ENCODE measurements around the gene GRIN1. TPM values are rescaled to one million over a fixed set of nuclear protein-coding genes. Genes with fewer than 3 reads are reported as not detected.
"Not testable (repeated sequence)": the region's sequence is repeated elsewhere in the genome, so short reads cannot be mapped to it uniquely, and the experiment has no call there.

The GRIN1 gene
- total and polyA plus RNA-seq, 2 donors = 0.18 to 0.19 TPM

DNA sequence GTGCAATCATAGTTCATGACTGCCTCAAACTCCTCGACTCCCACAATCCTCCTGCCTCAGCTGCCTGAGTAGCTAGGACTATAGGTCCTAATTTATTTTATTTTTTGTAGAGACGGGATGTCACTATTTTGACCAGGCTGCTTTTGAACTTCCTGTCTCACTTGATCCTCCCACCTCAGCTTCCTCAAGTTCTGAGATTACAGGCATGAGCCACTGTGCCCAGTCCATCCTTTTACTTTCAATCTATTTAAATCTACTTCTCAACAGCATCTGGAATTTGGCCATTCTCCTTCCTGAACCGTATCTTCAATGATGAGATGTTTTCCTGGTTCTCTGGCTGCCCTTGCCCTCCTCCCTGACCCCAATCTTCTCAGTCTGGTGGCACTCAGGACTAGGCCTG, 12.2 kb upstream of the GRIN1 start:
- Histone ChIP-seq H3K27me3 (ENCODE audit: control insufficient read depth in 2 of 2, insufficient read depth in 1 of 2, low read length in 1 of 2) (peaks cover 0 to 25% of the 10 kb centered on the region in 2 donors), H3K9me3 (ENCODE audit: control insufficient read depth in 2 of 2, insufficient read depth in 1 of 2, low read length in 1 of 2) (peaks cover 0 to 9% of the 10 kb centered on the region in 2 donors), H3K36me3 (ENCODE audit: control insufficient read depth in 2 of 2, insufficient read depth in 2 of 2, low read length in 1 of 2) (no peaks in the 10 kb centered on the region), H3K4me1 (ENCODE audit: control insufficient read depth in 2 of 2, insufficient read depth in 2 of 2, low read length in 2 of 2) (peaks cover 38 to 54% of the 10 kb centered on the region in 2 donors), H3K27ac (ENCODE audit: low read depth in 1 of 2, low read length in 1 of 2) (peak overlapping the region; percentile 1 to 71), H3K4me3 (ENCODE audit: low read length in 2 of 2) (no peak overlapping the region)
- DNase-seq (ENCODE audit: low read depth in 6 of 9, low spot score in 9 of 9) = no peak
- WGBS = 44% methylated on average over 3 of the region's 3 CpGs

- peak overlapping the region; percentile 51 to 78 for H3K4me3 ChIP-seq (ENCODE audit: low read length in 2 of 2)
- 13% methylated on average over 24 of the region's 24 CpGs for WGBS
- peak overlapping the region; percentile 69 to 72 for H3K27ac ChIP-seq (ENCODE audit: low read depth in 1 of 2, low read length in 1 of 2)
- peaks cover 0 to 9% of the 10 kb centered on the region in 2 donors for H3K9me3 ChIP-seq (ENCODE audit: control insufficient read depth in 2 of 2, insufficient read depth in 1 of 2, low read length in 1 of 2)
- DNase-seq (ENCODE audit: low read depth in 6 of 9, low spot score in 9 of 9) = peak in 3 of 9 donors; percentile 24 to 81 (median 58)
- H3K4me1 ChIP-seq (ENCODE audit: control insufficient read depth in 2 of 2, insufficient read depth in 2 of 2, low read length in 2 of 2) = peaks cover 33 to 48% of the 10 kb centered on the region in 2 donors
- H3K36me3 ChIP-seq (ENCODE audit: control insufficient read depth in 2 of 2, insufficient read depth in 2 of 2, low read length in 1 of 2) = no peaks in the 10 kb centered on the region
- peaks cover 0 to 29% of the 10 kb centered on the region in 2 donors for H3K27me3 ChIP-seq (ENCODE audit: control insufficient read depth in 2 of 2, insufficient read depth in 1 of 2, low read length in 1 of 2)
Measured at GRCh38 chr9:137127301-137128157, 11.4 kb upstream of the GRIN1 start.

- peaks cover 31 to 42% of the 10 kb centered on the region in 2 donors for H3K4me1 ChIP-seq (ENCODE audit: control insufficient read depth in 2 of 2, insufficient read depth in 2 of 2, low read length in 2 of 2)
- peak overlapping the region; percentile 69 to 72 for H3K27ac ChIP-seq (ENCODE audit: low read depth in 1 of 2, low read length in 1 of 2)
- peaks cover 0 to 9% of the 10 kb centered on the region in 2 donors for H3K9me3 ChIP-seq (ENCODE audit: control insufficient read depth in 2 of 2, insufficient read depth in 1 of 2, low read length in 1 of 2)
- H3K36me3 ChIP-seq (ENCODE audit: control insufficient read depth in 2 of 2, insufficient read depth in 2 of 2, low read length in 1 of 2) = no peaks in the 10 kb centered on the region
- peak in 1 of 9 donors; percentile 46 for DNase-seq (ENCODE audit: low read depth in 6 of 9, low spot score in 9 of 9)
- 43% methylated on average over 19 of the region's 19 CpGs for WGBS
- peaks cover 0 to 34% of the 10 kb centered on the region in 2 donors for H3K27me3 ChIP-seq (ENCODE audit: control insufficient read depth in 2 of 2, insufficient read depth in 1 of 2, low read length in 1 of 2)
- peak overlapping the region; percentile 51 to 78 for H3K4me3 ChIP-seq (ENCODE audit: low read length in 2 of 2)
Measured at GRCh38 chr9:137128158-137128861, 10.6 kb upstream of the GRIN1 start.

DNA sequence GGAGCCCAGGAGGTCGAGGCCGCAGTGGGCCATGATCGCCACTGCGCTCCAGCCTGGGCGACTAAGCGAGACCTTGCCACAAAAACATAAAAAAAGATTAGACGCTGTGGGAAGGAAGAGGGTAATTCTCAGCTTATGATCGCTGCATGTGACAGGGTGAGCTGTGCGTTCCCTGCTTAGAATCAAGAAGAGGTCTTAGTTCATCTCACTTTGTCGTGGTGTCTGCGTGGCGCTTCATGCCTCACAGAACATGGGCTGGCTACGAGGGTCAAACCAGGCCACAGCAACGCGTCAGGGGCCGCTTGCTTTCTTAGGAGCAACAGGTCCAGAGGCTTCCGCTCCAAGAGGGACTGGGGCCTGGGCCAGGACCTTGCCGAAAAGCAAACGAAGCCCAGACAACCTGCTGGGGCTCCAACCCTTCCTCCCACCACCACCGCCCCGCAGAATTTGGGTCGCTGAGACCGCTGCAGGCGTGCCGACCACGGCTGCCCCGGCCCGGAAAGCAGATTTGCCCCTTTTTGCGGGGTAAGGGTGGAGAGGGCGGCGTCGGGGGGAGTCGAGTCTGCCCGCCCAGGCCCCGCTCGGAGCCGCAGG, 10.0 kb upstream of the GRIN1 start:
- H3K27me3 ChIP-seq (ENCODE audit: control insufficient read depth in 2 of 2, insufficient read depth in 1 of 2, low read length in 1 of 2) = peaks cover 0 to 38% of the 10 kb centered on the region in 2 donors
- peak overlapping the region; percentile 66 to 78 for H3K4me3 ChIP-seq (ENCODE audit: low read length in 2 of 2)
- WGBS = 29% methylated on average over 37 of the region's 37 CpGs
- peak overlapping the region; percentile 65 to 72 for H3K27ac ChIP-seq (ENCODE audit: low read depth in 1 of 2, low read length in 1 of 2)
- H3K36me3 ChIP-seq (ENCODE audit: control insufficient read depth in 2 of 2, insufficient read depth in 2 of 2, low read length in 1 of 2) = no peaks in the 10 kb centered on the region
- peaks cover 0 to 9% of the 10 kb centered on the region in 2 donors for H3K9me3 ChIP-seq (ENCODE audit: control insufficient read depth in 2 of 2, insufficient read depth in 1 of 2, low read length in 1 of 2)
- DNase-seq (ENCODE audit: low read depth in 6 of 9, low spot score in 9 of 9) = peak in 1 of 9 donors; percentile 37
- H3K4me1 ChIP-seq (ENCODE audit: control insufficient read depth in 2 of 2, insufficient read depth in 2 of 2, low read length in 2 of 2) = peaks cover 28 to 35% of the 10 kb centered on the region in 2 donors

GRCh38 chr9:137129456-137130175, 9.3 kb upstream of the GRIN1 start:
- Histone ChIP-seq H3K36me3 (ENCODE audit: control insufficient read depth in 2 of 2, insufficient read depth in 2 of 2, low read length in 1 of 2) (no peaks in the 10 kb centered on the region), H3K27me3 (ENCODE audit: control insufficient read depth in 2 of 2, insufficient read depth in 1 of 2, low read length in 1 of 2) (peaks cover 0 to 43% of the 10 kb centered on the region in 2 donors), H3K9me3 (ENCODE audit: control insufficient read depth in 2 of 2, insufficient read depth in 1 of 2, low read length in 1 of 2) (peaks cover 0 to 9% of the 10 kb centered on the region in 2 donors), H3K4me3 (ENCODE audit: low read length in 2 of 2) (peak overlapping the region; percentile 66 to 78), H3K27ac (ENCODE audit: low read depth in 1 of 2, low read length in 1 of 2) (peak overlapping the region; percentile 47 to 72), H3K4me1 (ENCODE audit: control insufficient read depth in 2 of 2, insufficient read depth in 2 of 2, low read length in 2 of 2) (peaks cover 25 to 33% of the 10 kb centered on the region in 2 donors)
- under 1% methylated on average over 86 of the region's 86 CpGs for WGBS
- DNase-seq (ENCODE audit: low read depth in 6 of 9, low spot score in 9 of 9) = peak; percentile 70 to 92 (median 75)

DNA sequence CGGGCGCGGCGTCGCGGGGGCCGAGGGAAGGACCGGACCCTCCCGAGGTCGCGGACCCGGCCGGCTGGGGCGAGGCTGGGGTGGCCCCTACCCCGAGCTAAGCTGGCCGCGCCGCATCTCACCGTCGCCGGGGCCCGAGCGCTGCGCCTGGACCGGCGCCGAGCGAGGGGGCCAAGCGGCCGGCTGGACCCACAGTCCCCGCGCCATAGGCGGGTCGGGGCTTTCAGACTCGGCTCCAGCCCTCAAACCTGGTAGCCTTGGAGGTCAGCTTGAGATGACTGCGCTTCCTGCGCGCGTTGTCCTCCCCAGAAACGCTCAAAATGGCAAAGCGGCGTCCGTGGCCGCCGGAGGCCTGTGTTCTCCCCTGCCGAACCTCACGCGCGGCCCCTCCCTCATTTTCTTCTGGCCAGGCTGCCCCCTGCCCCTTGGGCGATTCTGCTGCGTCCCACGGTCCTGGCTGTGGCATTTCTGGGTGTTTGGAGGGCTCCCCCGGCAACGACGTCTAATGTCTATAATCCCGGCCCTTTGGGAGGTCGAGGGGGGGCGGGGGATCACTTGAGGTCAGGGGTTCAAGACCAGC, 8.7 kb upstream of the GRIN1 start:
- DNase-seq (ENCODE audit: low read depth in 6 of 9, low spot score in 9 of 9) = no peak
- peak overlapping the region in 1 of 2 donors; percentile 72 for H3K27ac ChIP-seq (ENCODE audit: low read depth in 1 of 2, low read length in 1 of 2)
- H3K36me3 ChIP-seq (ENCODE audit: control insufficient read depth in 2 of 2, insufficient read depth in 2 of 2, low read length in 1 of 2) = no peaks in the 10 kb centered on the region
- H3K27me3 ChIP-seq (ENCODE audit: control insufficient read depth in 2 of 2, insufficient read depth in 1 of 2, low read length in 1 of 2) = peaks cover 0 to 49% of the 10 kb centered on the region in 2 donors
- 7% methylated on average over 58 of the region's 58 CpGs for WGBS
- H3K4me3 ChIP-seq (ENCODE audit: low read length in 2 of 2) = peak overlapping the region; percentile 66 to 78
- peaks cover 0 to 9% of the 10 kb centered on the region in 2 donors for H3K9me3 ChIP-seq (ENCODE audit: control insufficient read depth in 2 of 2, insufficient read depth in 1 of 2, low read length in 1 of 2)
- H3K4me1 ChIP-seq (ENCODE audit: control insufficient read depth in 2 of 2, insufficient read depth in 2 of 2, low read length in 2 of 2) = peaks cover 25 to 33% of the 10 kb centered on the region in 2 donors

DNA sequence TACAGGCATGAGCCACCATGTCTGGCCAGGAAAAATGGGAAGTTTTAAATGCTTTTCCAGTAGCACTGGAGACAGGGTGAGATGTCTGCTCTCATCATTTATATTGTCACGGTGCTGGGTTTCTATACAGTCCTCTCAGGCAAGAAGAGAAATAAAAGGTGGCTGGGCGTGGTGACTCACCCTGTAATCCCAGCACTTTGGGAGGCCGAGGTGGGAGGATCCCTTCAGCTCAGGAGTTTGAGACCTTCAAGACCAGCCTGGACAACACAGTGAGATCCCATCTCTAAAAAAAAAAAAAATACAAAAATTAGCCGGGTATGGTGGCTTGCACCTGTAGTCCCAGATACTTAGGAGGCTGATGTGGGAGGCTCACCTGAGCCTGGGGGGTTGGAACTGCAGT, 4.8 kb upstream of the GRIN1 start:
- H3K4me3 ChIP-seq (ENCODE audit: low read length in 2 of 2) = no peak overlapping the region
- DNase-seq (ENCODE audit: low read depth in 6 of 9, low spot score in 9 of 9) = no peak
- peaks cover 1 to 27% of the 10 kb centered on the region in 2 donors for H3K9me3 ChIP-seq (ENCODE audit: control insufficient read depth in 2 of 2, insufficient read depth in 1 of 2, low read length in 1 of 2)
- H3K36me3 ChIP-seq (ENCODE audit: control insufficient read depth in 2 of 2, insufficient read depth in 2 of 2, low read length in 1 of 2) = no peaks in the 10 kb centered on the region
- H3K27me3 ChIP-seq (ENCODE audit: control insufficient read depth in 2 of 2, insufficient read depth in 1 of 2, low read length in 1 of 2) = peaks cover 28 to 81% of the 10 kb centered on the region in 2 donors
- no peak overlapping the region for H3K27ac ChIP-seq (ENCODE audit: low read depth in 1 of 2, low read length in 1 of 2)
- 93% methylated on average over 4 of the region's 4 CpGs for WGBS
- H3K4me1 ChIP-seq (ENCODE audit: control insufficient read depth in 2 of 2, insufficient read depth in 2 of 2, low read length in 2 of 2) = peaks cover 17 to 22% of the 10 kb centered on the region in 2 donors

GRCh38 chr9:137135154-137135553, 3.8 kb upstream of the GRIN1 start:
- H3K27me3 ChIP-seq (ENCODE audit: control insufficient read depth in 2 of 2, insufficient read depth in 1 of 2, low read length in 1 of 2) = peaks cover 37 to 85% of the 10 kb centered on the region in 2 donors
- H3K9me3 ChIP-seq (ENCODE audit: control insufficient read depth in 2 of 2, insufficient read depth in 1 of 2, low read length in 1 of 2) = peaks cover 1 to 27% of the 10 kb centered on the region in 2 donors
- 92% methylated on average over 9 of the region's 9 CpGs for WGBS
- H3K27ac ChIP-seq (ENCODE audit: low read depth in 1 of 2, low read length in 1 of 2); H3K4me3 ChIP-seq (ENCODE audit: low read length in 2 of 2); DNase-seq (ENCODE audit: low read depth in 6 of 9, low spot score in 9 of 9); H3K36me3 ChIP-seq (ENCODE audit: control insufficient read depth in 2 of 2, insufficient read depth in 2 of 2, low read length in 1 of 2): not testable (repeated sequence)
- peaks cover 24 to 27% of the 10 kb centered on the region in 2 donors for H3K4me1 ChIP-seq (ENCODE audit: control insufficient read depth in 2 of 2, insufficient read depth in 2 of 2, low read length in 2 of 2)

All from thymus (tissue), 11 donors.